B cell (primary cell): ENCODE results near the gene KCNH5. TPM values are rescaled to one million over a fixed set of nuclear protein-coding genes. Genes with fewer than 3 reads are reported as not detected.

Experiments
- ATAC-seq: fragments of 200-7000 bp; cut with Tn5 transposase; one replicate; pipeline ENCODE4 v1.10.0; 2021; ENCODE audit warnings: low read depth, mild to moderate bottlenecking, moderate number of reproducible peaks, moderate library complexity
- CTCF ChIA-PET: fragments of 350-600 bp; sonication (Branson Sonifier 250); formaldehyde crosslinking; loops from one replicate; lab custom pipeline; 2021; ENCODE audit warnings: antibody characterized with exemption, inconsistent platforms; lab: Charles Lee
- POLR2A ChIA-PET: fragments of 350-600 bp; sonication (Branson Sonifier 250); formaldehyde crosslinking; loops from one replicate; lab custom pipeline; 2021; ENCODE audit warnings: antibody characterized with exemption; lab: Charles Lee
- DNase-seq: peaks from one replicate; pipeline ENCODE4 v3.0.0; 2013
- H2AFZ ChIP-seq: 2 replicates; pipeline ENCODE4 v1.6.1; 2012; ENCODE audit warnings: mild to moderate bottlenecking, low read depth, low read length; ENCODE audit not compliant: insufficient read depth, poor library complexity, severe bottlenecking
- H3K27ac ChIP-seq, 2 donors: 1 replicate in 1 of 2; 2 replicates in 1 of 2; pipeline ENCODE4 v1.5.1; 2012 to 2013; ENCODE audit warnings: low read length in 2 of 2, mild to moderate bottlenecking in 2 of 2, moderate library complexity in 1 of 2
- H3K27me3 ChIP-seq, 4 experiments: fragments of 200-600 bp in 1 of 4; sonication (generic) in 1 of 4; replicated peaks in 1 of 4; 1 replicate in 2 of 4; 2 replicates in 2 of 4; pipeline versions ENCODE4 v1.6.1 to v1.7.0; 2013 to 2016; ENCODE audit warnings: low read length in 3 of 4, mild to moderate bottlenecking in 2 of 4, mixed read lengths in 1 of 4, moderate library complexity in 1 of 4; ENCODE audit not compliant: insufficient read depth in 4 of 4, control insufficient read depth in 3 of 4; ENCODE audit errors: control extremely low read depth in 1 of 4
- H3K36me3 ChIP-seq, 2 experiments: replicated peaks in 1 of 2; 1 replicate in 1 of 2; 2 replicates in 1 of 2; pipeline versions ENCODE4 v1.6.1 to v1.7.1; 2013; ENCODE audit warnings: low read length in 1 of 2; ENCODE audit not compliant: insufficient read depth in 2 of 2, control insufficient read depth in 1 of 2; ENCODE audit errors: control extremely low read depth in 1 of 2, extremely low read depth in 1 of 2
- H3K4me1 ChIP-seq, 2 donors: fragments of 200-600 bp in 1 of 2; sonication (generic) in 1 of 2; 1 replicate in 1 of 2; 2 replicates in 1 of 2; pipeline versions ENCODE4 v1.5.1 to v1.6.1; 2013 to 2017; ENCODE audit warnings: low read length in 2 of 2; ENCODE audit not compliant: control insufficient read depth in 2 of 2, insufficient read depth in 2 of 2
- H3K4me2 ChIP-seq: replicated peaks from 2 replicates; pipeline ENCODE3; 2012; ENCODE audit warnings: mild to moderate bottlenecking, low read depth, low read length; ENCODE audit not compliant: poor library complexity, severe bottlenecking
- H3K4me3 ChIP-seq, 5 experiments: fragments of 200-600 bp in 1 of 5; sonication (generic) in 1 of 5; 1 replicate in 3 of 5; 2 replicates in 2 of 5; pipeline versions ENCODE4 v1.5.1 to v1.7.0; 2011 to 2016; ENCODE audit warnings: low read length in 4 of 5, mild to moderate bottlenecking in 4 of 5, low read depth in 2 of 5, control low read depth in 1 of 5, moderate library complexity in 1 of 5; ENCODE audit not compliant: insufficient read depth in 1 of 5; ENCODE audit errors: control extremely low read depth in 1 of 5, extremely low read depth in 1 of 5
- H3K79me2 ChIP-seq: fragments of 200-600 bp; sonication (generic); one replicate; pipeline ENCODE4 v1.6.0; 2016; ENCODE audit warnings: low read length; ENCODE audit not compliant: control insufficient read depth, insufficient read depth
- H3K9ac ChIP-seq: fragments of 200-600 bp; sonication (generic); 2 replicates; pipeline ENCODE4 v1.6.1; 2017; ENCODE audit warnings: mild to moderate bottlenecking, low read length, moderate library complexity
- H3K9me3 ChIP-seq, 3 donors: one replicate each; pipeline versions ENCODE4 v1.6.1 to v1.7.1; 2013; ENCODE audit warnings: low read length in 2 of 3; ENCODE audit not compliant: control insufficient read depth in 2 of 3, insufficient read depth in 1 of 3; ENCODE audit errors: control extremely low read depth in 1 of 3
- H4K20me1 ChIP-seq: 2 replicates; pipeline ENCODE4 v1.6.0; 2012; ENCODE audit warnings: mild to moderate bottlenecking, low read length; ENCODE audit not compliant: insufficient read depth, control insufficient read depth, poor library complexity, severe bottlenecking
- H3K27ac Mint-ChIP-seq: one replicate; pipeline ENCODE4 v1.8.0; 2021; ENCODE audit warnings: mixed read lengths
- H3K27me3 Mint-ChIP-seq: one replicate; pipeline ENCODE4 v1.8.0; 2021; ENCODE audit warnings: mixed read lengths
- H3K4me1 Mint-ChIP-seq: one replicate; pipeline ENCODE4 v1.8.0; 2021; ENCODE audit warnings: mixed read lengths
- H3K4me3 Mint-ChIP-seq: one replicate; pipeline ENCODE4 v1.8.0; 2021; ENCODE audit warnings: mixed read lengths
- H3K9me3 Mint-ChIP-seq: one replicate; pipeline ENCODE4 v1.8.0; 2022; ENCODE audit warnings: mixed read lengths; ENCODE audit not compliant: insufficient read depth
- CTCF ChIP-seq: fragments of 200-600 bp; IDR thresholded peaks from one replicate; pipeline ENCODE4 v1.8.0; 2022; ENCODE audit warnings: antibody characterized with exemption, mild to moderate bottlenecking
- EZH2 ChIP-seq: IDR thresholded peaks from 2 replicates; pipeline ENCODE4 v1.6.1; 2012; ENCODE audit warnings: borderline replicate concordance, low read depth, mild to moderate bottlenecking, moderate library complexity, low read length; ENCODE audit not compliant: insufficient read depth, poor library complexity, severe bottlenecking
- WGBS: methylation state at CpG from one replicate; pipeline ENCODE4 v1.1.5; 2013; ENCODE audit warnings: missing lambda C conversion rate; ENCODE audit not compliant: insufficient coverage; 5-methylcytosine and 5-hydroxymethylcytosine counted together
- intact Hi-C: fragments of 100-400 bp; cut with micrococcal nuclease; formaldehyde crosslinking; loops from one replicate; pipeline ENCODE4 v1.10.0; 2022
- polyA plus RNA-seq: library from polyadenylated mRNA; depleted of rRNA; stranded (reverse); fragments of >200 nt; gene quantifications from 2 replicates; pipeline ENCODE4 v1.2.3, GENCODE V29; 2012
- total RNA-seq, 2 donors: library from RNA; stranded (reverse); fragments of 120-200 nt in 1 of 2; gene quantifications; 1 replicate in 1 of 2; 2 replicates in 1 of 2; pipeline versions ENCODE4 v1.2.3 to v1.2.4, GENCODE V29; 2013 to 2022

KCNH5 gene
- total and polyA plus RNA-seq, 2 donors (not counting 1 experiment from before 2014, with no cell fraction given): not detected

GRCh38 chr14:62994096-62994495, 51.2 kb downstream of the KCNH5 start:
- Histone ChIP-seq H3K9me3 (no peaks in the 10 kb centered on the region), H3K27ac (no peak overlapping the region), H3K27me3 (no peaks in the 10 kb centered on the region), H3K4me3 (no peak overlapping the region), H3K4me1 (no peaks in the 10 kb centered on the region), H3K79me2 (no peaks in the 10 kb centered on the region), H4K20me1 (no peaks in the 10 kb centered on the region), H3K36me3 (no peaks in the 10 kb centered on the region), H2AFZ (no peak overlapping the region), H3K4me2 (no peak overlapping the region), H3K9ac (no peak overlapping the region)
- no peak overlapping the region for H3K27ac Mint-ChIP-seq
- ATAC-seq: no peak
- TF ChIP-seq EZH2 (no peak), CTCF (no peak)
- no peaks in the 10 kb centered on the region for H3K4me1 Mint-ChIP-seq
- no peak for DNase-seq
- no peaks in the 10 kb centered on the region for H3K9me3 Mint-ChIP-seq
- POLR2A ChIA-PET: no interaction called here
- no peaks in the 10 kb centered on the region for H3K27me3 Mint-ChIP-seq
- CTCF ChIA-PET: no interaction called here
- no peak overlapping the region for H3K4me3 Mint-ChIP-seq
- intact Hi-C loops: no loop called here

GRCh38 chr14:62988967-62989366, 56.3 kb downstream of the KCNH5 start:
- Mint-ChIP-seq H3K4me3 (no peak overlapping the region), H3K4me1 (no peaks in the 10 kb centered on the region), H3K9me3 (no peaks in the 10 kb centered on the region), H3K27me3 (no peaks in the 10 kb centered on the region), H3K27ac (no peak overlapping the region)
- H3K27me3 ChIP-seq: no peaks in the 10 kb centered on the region
- ChIA-PET CTCF (no interaction called here), POLR2A (no interaction called here)
- no peak for DNase-seq
- no peaks in the 10 kb centered on the region for H3K4me1 ChIP-seq
- no peak overlapping the region for H2AFZ ChIP-seq
- H3K4me3 ChIP-seq: no peak overlapping the region
- no peak overlapping the region for H3K27ac ChIP-seq
- H3K9ac ChIP-seq: no peak overlapping the region
- H3K9me3 ChIP-seq: no peaks in the 10 kb centered on the region
- H3K36me3 ChIP-seq: no peaks in the 10 kb centered on the region
- 49% methylated on average over 3 of the region's 3 CpGs for WGBS
- no peaks in the 10 kb centered on the region for H4K20me1 ChIP-seq
- H3K4me2 ChIP-seq: no peak overlapping the region
- intact Hi-C loops: no loop called here
- no peak for ATAC-seq
- TF ChIP-seq EZH2 (no peak), CTCF (no peak)
- H3K79me2 ChIP-seq: no peaks in the 10 kb centered on the region
